Adrenal gland (tissue), 12 donors: ENCODE measurements around the gene VANGL2. TPM values are rescaled to one million over a fixed set of nuclear protein-coding genes. Genes with fewer than 3 reads are reported as not detected.

ENCODE experiments used
- DNase-seq, 7 donors: peaks; one replicate each; pipeline ENCODE4 v3.0.0-alpha.2; 2019 to 2020
- H3K27ac ChIP-seq, 5 donors: fragments of 200-600 bp; sonication (generic) in 4 of 5; 1 replicate in 3 of 5; 2 replicates in 2 of 5; pipeline versions ENCODE4 v1.5.1 to v1.8.0; 2016 to 2020; ENCODE audit warnings: mild to moderate bottlenecking in 1 of 5
- H3K27me3 ChIP-seq: fragments of 200-600 bp; 2 replicates; pipeline ENCODE4 v1.8.0; 2021
- H3K36me3 ChIP-seq, 2 donors: fragments of 200-600 bp; replicated peaks in 1 of 2; 1 replicate in 1 of 2; 2 replicates in 1 of 2; pipeline versions ENCODE4 v1.5.1 to v1.8.0; 2018 to 2022
- H3K4me1 ChIP-seq, 2 donors: fragments of 200-600 bp; replicated peaks in 1 of 2; 1 replicate in 1 of 2; 2 replicates in 1 of 2; pipeline versions ENCODE4 v1.5.1 to v1.8.0; 2018 to 2021
- H3K4me3 ChIP-seq, 4 donors: fragments of 200-600 bp; sonication (generic) in 3 of 4; one replicate each; pipeline ENCODE4 v1.5.1; 2016 to 2018
- H3K9me3 ChIP-seq, 3 donors: fragments of 200-600 bp; sonication (generic) in 1 of 3; replicated peaks in 1 of 3; 1 replicate in 2 of 3; 2 replicates in 1 of 3; pipeline versions ENCODE4 v1.5.1 to v1.8.0; 2016 to 2021
- CTCF ChIP-seq, 6 experiments: fragments of 450-650 bp in 4 of 6; fragments of 200-600 bp in 2 of 6; sonication (generic) in 1 of 6; IDR thresholded peaks; 1 replicate in 5 of 6; 2 replicates in 1 of 6; pipeline versions ENCODE4 v1.5.1 to v1.8.0; 2016 to 2021; ENCODE audit warnings: antibody characterized with exemption in 6 of 6, mild to moderate bottlenecking in 2 of 6, moderate library complexity in 1 of 6
- POLR2A ChIP-seq, 2 donors: fragments of 450-650 bp; IDR thresholded peaks; one replicate each; pipeline ENCODE4 v1.6.1; 2017; ENCODE audit warnings: antibody characterized with exemption in 2 of 2, mild to moderate bottlenecking in 2 of 2, moderate library complexity in 1 of 2
- WGBS, 4 donors: extraction: QIAGEN DNeasy Blood & Tissue Kit in 2 of 4; methylation state at CpG; one replicate each; pipeline versions ENCODE4 v1.1.5 to v1.1.7; 2013 to 2017; 5-methylcytosine and 5-hydroxymethylcytosine counted together
- intact Hi-C, 2 donors: fragments of 100-400 bp; cut with DNase I; formaldehyde crosslinking; loops; one replicate each; pipeline versions ENCODE4 v1.14.1 to v1.15.0; 2022 to 2023
- polyA plus RNA-seq, 3 donors: library from polyadenylated mRNA; stranded (reverse); fragments of 200-250 nt in 2 of 3; fragments of 350-450 nt in 1 of 3; fragmentation: Illumina TruSeq in 1 of 3; extraction: RNeasy Lipid Tissue Mini Kit (QIAGEN cat#74804) in 1 of 3; gene quantifications; one replicate each; pipeline ENCODE4 v1.2.3, GENCODE V29; 2013 to 2014
- total RNA-seq, 9 donors: library from RNA; depleted of rRNA in 4 of 9; stranded (reverse); fragments of >200 nt in 4 of 9; fragments of 120-200 nt in 1 of 9; fragmentation: NEBNext Ultra II Directional in 1 of 9; extraction: Animal tissue kit (Norgen Biotek cat#: 25700) in 1 of 9; gene quantifications; one replicate each; pipeline versions ENCODE4 v1.1.0 to v1.2.4, GENCODE V29; 2013 to 2023
- donor health status: healthy with polysubstance abuse.
- donor health status: Bipolar disorder and iron deficiency.
- donor health status: DM: yes; HTN: yes; CAD: no.
- donor health status: DM: no; HTN: no; CAD: no.
- donor health status: DM: no; HTN: no; CAD: no.
- donor health status: DM: yes; HTN: yes; CAD: no.

The VANGL2 gene
- total and polyA plus RNA-seq, 12 donors = 0.20 to 2.2 (median 0.74) TPM

- Histone ChIP-seq H3K36me3 (no peaks in the 10 kb centered on the region), H3K27me3 (peaks cover 13% of the 10 kb centered on the region), H3K9me3 (no peaks in the 10 kb centered on the region), H3K4me3 (no peak overlapping the region), H3K27ac (no peak overlapping the region), H3K4me1 (peaks cover 0 to 6% of the 10 kb centered on the region in 2 donors)
- no peak for DNase-seq
- no peak for TF ChIP-seq CTCF (IDR thresholded peaks at IDR 0.05)
- no peak for TF ChIP-seq POLR2A (IDR thresholded peaks at IDR 0.05)
- intact Hi-C loops = loop anchor here (5.0 to 10.0 kb wide), 2 partner anchors 176 to 279 kb away; partner anchors contain the start of gene CASQ1 (in 2 of the 2)
Measured at GRCh38 chr1:160371346-160371631, 29.1 kb upstream of the VANGL2 start.

DNA sequence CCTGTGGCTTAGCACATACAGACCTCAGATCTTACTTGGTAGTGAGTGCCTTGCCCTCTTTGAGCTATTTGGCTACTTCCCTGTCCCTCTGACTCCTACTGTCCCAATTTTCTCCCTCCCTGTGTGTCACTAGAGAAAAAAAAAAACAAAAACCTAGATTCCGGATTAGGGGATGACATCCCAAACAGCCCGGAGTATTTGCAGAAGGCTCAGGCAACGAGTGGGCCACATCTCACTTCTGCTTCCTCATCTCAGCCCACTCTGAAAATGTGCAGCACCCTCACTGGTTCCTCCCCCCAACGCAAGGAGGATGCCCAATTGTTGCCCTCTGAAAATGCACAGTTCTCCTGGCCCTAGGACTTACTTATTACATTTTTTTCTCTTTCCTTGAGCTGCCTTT, 28.6 kb upstream of the VANGL2 start:
- peaks cover 13% of the 10 kb centered on the region for H3K27me3 ChIP-seq
- 74 to 80% (median 77%) methylated on average over 4 of the region's 4 CpGs for WGBS, 4 donors

DNA sequence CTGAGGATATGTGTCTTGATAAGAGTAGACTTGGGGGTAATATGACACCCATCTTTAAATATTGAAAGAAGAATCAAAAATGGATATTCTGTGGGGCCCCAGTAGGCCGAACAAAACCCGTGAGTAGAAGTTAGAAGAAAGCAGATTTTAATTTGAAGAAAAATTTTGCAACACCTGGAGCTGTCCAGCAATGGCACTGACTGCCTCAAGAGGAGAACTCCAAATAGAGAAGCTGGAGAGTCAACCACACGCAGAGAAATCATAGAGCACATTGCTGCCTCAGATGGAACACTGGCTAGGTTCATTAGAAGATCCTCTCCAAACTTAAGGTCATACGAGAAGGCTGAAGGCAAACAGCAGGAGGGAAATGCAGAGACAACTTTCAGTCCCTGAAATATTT, 26.7 kb upstream of the VANGL2 start:
- Histone ChIP-seq H3K27ac (no peak overlapping the region), H3K27me3 (peaks cover 13% of the 10 kb centered on the region), H3K36me3 (no peaks in the 10 kb centered on the region), H3K9me3 (no peaks in the 10 kb centered on the region), H3K4me1 (peaks cover 0 to 8% of the 10 kb centered on the region in 2 donors), H3K4me3 (no peak overlapping the region)
- intact Hi-C loops = loop anchor here (5.0 to 10.0 kb wide), 2 partner anchors 179 to 281 kb away; partner anchors contain the start of gene CASQ1 (in 2 of the 2)
- TF ChIP-seq CTCF (IDR thresholded peaks at IDR 0.05) (no peak), POLR2A (IDR thresholded peaks at IDR 0.05) (no peak)
- 79 to 88% (median 82%) methylated on average over 4 of the region's 4 CpGs for WGBS, 4 donors
- peak in 1 of 7 donors; percentile 14 for DNase-seq

More for the DNA sequence above, 28.6 kb upstream of the VANGL2 start:
- TF ChIP-seq POLR2A (IDR thresholded peaks at IDR 0.05) = no peak
- TF ChIP-seq CTCF (IDR thresholded peaks at IDR 0.05) = no peak
- no peaks in the 10 kb centered on the region for H3K36me3 ChIP-seq
- peaks cover 0 to 8% of the 10 kb centered on the region in 2 donors for H3K4me1 ChIP-seq
- no peak overlapping the region for H3K4me3 ChIP-seq
- DNase-seq = no peak
- H3K27ac ChIP-seq = no peak overlapping the region
- intact Hi-C loops = loop anchor here (5.0 to 10.0 kb wide), 2 partner anchors 177 to 279 kb away; partner anchors contain the start of gene CASQ1 (in 2 of the 2)
- no peaks in the 10 kb centered on the region for H3K9me3 ChIP-seq

GRCh38 chr1:160374306-160375110, 25.9 kb upstream of the VANGL2 start:
- peaks cover 0 to 8% of the 10 kb centered on the region in 2 donors for H3K4me1 ChIP-seq
- intact Hi-C loops = loop anchor here (5.0 to 10.0 kb wide), 2 partner anchors 180 to 282 kb away; partner anchors contain the start of gene CASQ1 (in 2 of the 2)
- no peaks in the 10 kb centered on the region for H3K36me3 ChIP-seq
- no peak overlapping the region for H3K27ac ChIP-seq
- no peak overlapping the region for H3K4me3 ChIP-seq
- no peaks in the 10 kb centered on the region for H3K9me3 ChIP-seq
- 52 to 75% (median 57%) methylated on average over 6 of the region's 6 CpGs for WGBS, 4 donors
- peak in 1 of 7 donors; percentile 9 for DNase-seq
- no peak for TF ChIP-seq CTCF (IDR thresholded peaks at IDR 0.05)
- no peak for TF ChIP-seq POLR2A (IDR thresholded peaks at IDR 0.05)
- peaks cover 13% of the 10 kb centered on the region for H3K27me3 ChIP-seq
